Small intestine (tissue), 7 donors: Measurements from ENCODE around the gene POU2F1. TPM values are rescaled to one million over a fixed set of nuclear protein-coding genes. Genes with fewer than 3 reads are reported as not detected.

Source experiments
- DNase-seq, 2 donors: peaks; one replicate each; pipeline versions ENCODE4 v3.0.0 to v3.0.0-alpha.2; 2013
- FAIRE-seq: peaks from 2 replicates; lab custom pipeline; 2012; peaks lifted over from hg19 to GRCh38; lab: Jason Lieb, UNC
- H3K27ac ChIP-seq, 3 donors: one replicate each; pipeline ENCODE4 v1.5.1; 2013; ENCODE audit warnings: low read length in 2 of 3, mild to moderate bottlenecking in 2 of 3, control low read depth in 1 of 3, inconsistent platforms in 1 of 3, low read depth in 1 of 3, moderate library complexity in 1 of 3
- H3K27me3 ChIP-seq, 3 donors: one replicate each; pipeline ENCODE4 v1.6.1; 2013; ENCODE audit warnings: low read length in 3 of 3, inconsistent platforms in 1 of 3; ENCODE audit not compliant: control insufficient read depth in 3 of 3, insufficient read depth in 3 of 3
- H3K36me3 ChIP-seq, 3 donors: one replicate each; pipeline ENCODE4 v1.6.1; 2013; ENCODE audit warnings: low read length in 3 of 3, inconsistent platforms in 1 of 3, low read depth in 1 of 3, mild to moderate bottlenecking in 1 of 3, moderate library complexity in 1 of 3; ENCODE audit not compliant: control insufficient read depth in 3 of 3, insufficient read depth in 2 of 3
- H3K4me1 ChIP-seq, 3 donors: one replicate each; pipeline ENCODE4 v1.6.1; 2013; ENCODE audit warnings: low read length in 2 of 3, inconsistent platforms in 1 of 3, low read depth in 1 of 3, mild to moderate bottlenecking in 1 of 3, moderate library complexity in 1 of 3; ENCODE audit not compliant: control insufficient read depth in 3 of 3, insufficient read depth in 2 of 3
- H3K4me3 ChIP-seq, 3 donors: one replicate each; pipeline ENCODE4 v1.5.1; 2013; ENCODE audit warnings: low read length in 3 of 3, control low read depth in 1 of 3, inconsistent platforms in 1 of 3, low read depth in 1 of 3, mild to moderate bottlenecking in 1 of 3, moderate library complexity in 1 of 3
- H3K9me3 ChIP-seq, 2 donors: one replicate each; pipeline ENCODE4 v1.6.1; 2013; ENCODE audit warnings: low read depth in 1 of 2, low read length in 1 of 2; ENCODE audit not compliant: control insufficient read depth in 2 of 2, insufficient read depth in 1 of 2
- WGBS, 3 donors: extraction: QIAGEN DNeasy Blood & Tissue Kit; methylation state at CpG; one replicate each; pipeline ENCODE4 v1.1.7; 2013; 5-methylcytosine and 5-hydroxymethylcytosine counted together
- polyA plus RNA-seq, 4 donors: library from polyadenylated mRNA; stranded (reverse) in 3 of 4; unstranded in 1 of 4; fragments of 200-250 nt in 3 of 4; fragments of 120-200 nt in 1 of 4; gene quantifications; one replicate each; pipeline versions ENCODE4 v1.2.1 to v1.2.3, GENCODE V29; 2013
- donor health status: healthy with polysubstance abuse.
- donor health status: control.
- donor health status: control.
- donor health status: Bipolar disorder and iron deficiency.
- donor health status: healthy.

The POU2F1 gene
- polyA plus RNA-seq, 4 donors: 0.81 to 8.9 (median 2.3) TPM

- DNase-seq (no peak), FAIRE-seq (no peak)
- no peaks in the 10 kb centered on the region for H3K36me3 ChIP-seq
- no peaks in the 10 kb centered on the region for H3K27me3 ChIP-seq
- H3K4me3 ChIP-seq: no peak overlapping the region
- peaks cover 0 to 8% (median 0%) of the 10 kb centered on the region in 3 donors for H3K4me1 ChIP-seq
- H3K27ac ChIP-seq: no peak overlapping the region
- 95 to 100% (median 100%) methylated on average over 1 of the region's 1 CpG for WGBS, 3 donors
- no peaks in the 10 kb centered on the region for H3K9me3 ChIP-seq
Observed at GRCh38 chr1:167274061-167274460, 53.4 kb downstream of the POU2F1 start.

- no peaks in the 10 kb centered on the region for H3K9me3 ChIP-seq
- no peaks in the 10 kb centered on the region for H3K36me3 ChIP-seq
- no peak overlapping the region for H3K4me3 ChIP-seq
- H3K27ac ChIP-seq: no peak overlapping the region
- H3K4me1 ChIP-seq: peaks cover 0 to 8% (median 0%) of the 10 kb centered on the region in 3 donors
- no peak for DNase-seq
- WGBS, 3 donors: 74 to 88% (median 81%) methylated on average over 3 of the region's 3 CpGs
- H3K27me3 ChIP-seq: no peaks in the 10 kb centered on the region
- no peak for FAIRE-seq
Observed at GRCh38 chr1:167276969-167277368, 56.3 kb downstream of the POU2F1 start.

GRCh38 chr1:167278497-167278896 is 57.8 kb downstream of the POU2F1 start:
- FAIRE-seq (no peak), DNase-seq (no peak)
- Histone ChIP-seq H3K27ac (no peak overlapping the region), H3K4me1 (peaks cover 0 to under 1% (median 0%) of the 10 kb centered on the region in 3 donors), H3K27me3 (no peaks in the 10 kb centered on the region), H3K36me3 (no peaks in the 10 kb centered on the region), H3K9me3 (no peaks in the 10 kb centered on the region), H3K4me3 (no peak overlapping the region)
- 85 to 93% (median 91%) methylated on average over 5 of the region's 5 CpGs for WGBS, 3 donors

- WGBS, 3 donors: 93 to 99% (median 97%) methylated on average over 3 of the region's 3 CpGs
- H3K4me3 ChIP-seq: no peak overlapping the region
- H3K4me1 ChIP-seq: no peaks in the 10 kb centered on the region
- DNase-seq: no peak
- no peak for FAIRE-seq
- no peaks in the 10 kb centered on the region for H3K27me3 ChIP-seq
- no peaks in the 10 kb centered on the region for H3K9me3 ChIP-seq
- H3K36me3 ChIP-seq: no peaks in the 10 kb centered on the region
- no peak overlapping the region for H3K27ac ChIP-seq
Observed at GRCh38 chr1:167280912-167281311, 60.2 kb downstream of the POU2F1 start.

GRCh38 chr1:167288390-167289074 is 67.8 kb downstream of the POU2F1 start:
- WGBS, 3 donors: 68 to 79% (median 71%) methylated on average over 3 of the region's 3 CpGs
- DNase-seq: no peak

GRCh38 chr1:167289075-167289442 is 68.4 kb downstream of the POU2F1 start:
- H3K4me1 ChIP-seq: no peaks in the 10 kb centered on the region
- H3K36me3 ChIP-seq: no peaks in the 10 kb centered on the region
- H3K27me3 ChIP-seq: no peaks in the 10 kb centered on the region
- no peak overlapping the region for H3K27ac ChIP-seq
- WGBS, 3 donors: 57 to 77% (median 69%) methylated on average over 1 of the region's 1 CpG
- no peak overlapping the region for H3K4me3 ChIP-seq
- FAIRE-seq (no peak), DNase-seq (no peak)
- H3K9me3 ChIP-seq: no peaks in the 10 kb centered on the region

More at GRCh38 chr1:167288390-167289074, 67.8 kb downstream of the POU2F1 start:
- Histone ChIP-seq H3K27me3 (no peaks in the 10 kb centered on the region), H3K4me1 (no peaks in the 10 kb centered on the region), H3K9me3 (no peaks in the 10 kb centered on the region), H3K36me3 (no peaks in the 10 kb centered on the region), H3K27ac (no peak overlapping the region), H3K4me3 (no peak overlapping the region)
- FAIRE-seq: no peak

- Histone ChIP-seq H3K4me3 (no peak overlapping the region), H3K4me1 (no peaks in the 10 kb centered on the region), H3K9me3 (no peaks in the 10 kb centered on the region), H3K36me3 (no peaks in the 10 kb centered on the region), H3K27me3 (no peaks in the 10 kb centered on the region), H3K27ac (no peak overlapping the region)
- WGBS, 3 donors: 86 to 94% (median 89%) methylated on average over 5 of the region's 5 CpGs
- FAIRE-seq (no peak), DNase-seq (no peak)
Observed at GRCh38 chr1:167289966-167290365, 69.3 kb downstream of the POU2F1 start.

GRCh38 chr1:167291539-167292185 is 71.0 kb downstream of the POU2F1 start:
- no peak overlapping the region for H3K4me3 ChIP-seq
- FAIRE-seq (no peak), DNase-seq (no peak)
- WGBS, 3 donors: 79 to 85% (median 82%) methylated on average over 3 of the region's 3 CpGs
- H3K27me3 ChIP-seq: no peaks in the 10 kb centered on the region
- H3K36me3 ChIP-seq: no peaks in the 10 kb centered on the region
- H3K9me3 ChIP-seq: no peaks in the 10 kb centered on the region
- no peak overlapping the region for H3K27ac ChIP-seq
- H3K4me1 ChIP-seq: no peaks in the 10 kb centered on the region
